ENCODE measurements around the gene ADCY3.

Gene ADCY3

GRCh38 chr2:24827321-24828237, 92.5 kb downstream of the ADCY3 start:
- DNase-seq = peak; percentile 43 to 74 (median 55)

DNA sequence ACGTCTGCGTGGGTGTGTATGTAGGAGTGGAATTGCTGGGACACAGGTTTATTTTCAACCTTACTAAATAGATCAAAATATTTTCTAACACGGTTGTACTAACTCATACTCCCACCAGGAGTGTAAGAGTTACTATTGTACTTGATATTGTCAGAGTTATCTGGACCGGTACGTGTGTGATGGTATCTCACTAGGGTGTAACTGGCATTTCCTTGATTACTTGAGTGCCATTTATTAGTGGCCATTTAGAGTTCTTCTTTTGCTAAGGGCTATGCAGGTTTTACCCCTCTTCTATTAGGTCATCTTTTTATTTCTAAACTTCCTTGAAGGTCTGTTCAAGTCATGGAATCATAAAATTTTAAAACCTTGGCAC, 93.3 kb downstream of the ADCY3 start:
- DNase-seq = no peak

DNA sequence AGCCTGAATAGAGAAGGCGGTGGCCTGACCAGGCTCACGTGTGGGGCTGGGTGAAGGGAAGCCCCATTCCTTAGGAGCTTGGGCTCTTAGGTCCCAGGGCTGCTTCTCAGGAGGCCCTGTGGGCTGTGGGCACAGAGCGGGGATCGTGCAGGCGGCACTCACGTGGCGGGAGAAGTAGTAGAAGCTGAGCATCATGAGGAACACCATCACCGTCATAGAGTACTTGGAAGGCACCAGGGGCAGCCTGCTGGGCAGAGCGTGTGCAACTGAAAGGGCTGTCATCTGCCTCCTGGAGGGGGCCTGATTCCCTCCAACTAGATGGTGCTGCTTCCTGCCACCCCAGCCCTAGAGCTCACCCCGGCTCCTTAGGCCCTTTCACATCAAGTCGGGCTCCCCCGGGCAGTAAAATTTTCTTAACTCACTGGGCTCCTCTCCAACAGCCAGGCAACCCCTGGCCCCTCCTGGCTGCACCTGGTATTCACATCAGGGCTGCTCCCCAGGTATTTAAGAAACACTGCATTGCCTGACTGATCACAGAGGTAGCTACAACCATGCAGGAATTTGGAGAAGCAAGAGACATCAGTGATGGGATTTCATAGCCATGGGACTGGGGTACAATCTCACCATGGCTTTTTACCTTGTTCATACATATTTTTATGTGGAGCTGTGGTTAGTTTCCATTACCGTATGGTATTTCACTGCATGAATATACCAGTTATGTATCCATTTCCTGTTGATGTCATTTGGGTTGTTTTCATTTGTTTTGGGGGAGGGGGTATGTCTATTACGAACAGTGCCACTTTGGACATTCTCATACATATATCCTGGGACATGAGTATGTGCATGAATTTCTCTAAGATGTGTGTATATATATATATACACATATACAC, 93.9 kb downstream of the ADCY3 start:
- no peak for DNase-seq

DNA sequence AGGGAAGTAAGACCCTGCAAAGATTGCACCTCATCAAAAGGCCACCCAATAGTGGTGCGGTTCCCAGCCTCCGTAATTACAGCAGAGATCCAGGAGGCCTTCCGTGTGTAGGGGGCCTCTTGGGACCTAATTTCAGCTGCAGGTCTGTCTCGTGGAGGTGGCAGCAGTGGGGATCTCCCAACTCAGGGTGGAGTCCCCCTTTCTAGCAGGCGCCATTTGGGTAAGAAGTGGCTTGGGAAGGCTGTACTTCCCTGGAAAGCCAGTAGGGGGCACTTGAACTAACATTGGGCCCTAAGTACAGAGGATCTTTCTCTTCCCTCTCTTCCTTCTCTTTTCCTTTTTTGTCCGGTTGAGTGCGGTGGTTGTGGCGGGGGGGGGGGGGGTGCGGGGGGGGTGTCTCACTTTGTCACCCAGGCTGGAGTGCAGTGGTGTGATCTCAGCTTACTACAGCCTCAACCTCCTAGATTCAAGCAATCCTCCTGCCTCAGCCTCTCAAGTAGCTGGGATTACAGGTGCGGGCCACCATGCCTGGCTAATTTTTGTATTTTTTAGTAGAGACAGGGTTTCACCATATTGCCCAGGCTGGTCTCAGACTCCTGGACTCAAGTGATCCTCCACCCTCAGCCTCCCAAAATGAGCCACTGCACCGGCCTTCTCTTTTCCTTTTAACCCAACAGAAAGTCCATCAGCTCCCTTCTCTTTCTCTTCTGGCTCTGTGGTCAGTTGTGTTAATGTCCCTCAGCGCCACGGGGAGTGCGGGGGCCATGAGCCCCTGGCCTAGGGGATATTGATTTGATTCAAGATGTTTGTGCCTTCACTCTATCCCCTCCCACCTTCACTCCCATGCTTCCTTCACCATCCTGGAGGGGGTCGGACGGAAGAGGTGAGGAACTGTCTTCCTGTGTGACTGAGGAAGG, 94.8 kb downstream of the ADCY3 start:
- DNase-seq = peak in 4 of 6 experiments; percentile 3 to 17 (median 11)

DNA sequence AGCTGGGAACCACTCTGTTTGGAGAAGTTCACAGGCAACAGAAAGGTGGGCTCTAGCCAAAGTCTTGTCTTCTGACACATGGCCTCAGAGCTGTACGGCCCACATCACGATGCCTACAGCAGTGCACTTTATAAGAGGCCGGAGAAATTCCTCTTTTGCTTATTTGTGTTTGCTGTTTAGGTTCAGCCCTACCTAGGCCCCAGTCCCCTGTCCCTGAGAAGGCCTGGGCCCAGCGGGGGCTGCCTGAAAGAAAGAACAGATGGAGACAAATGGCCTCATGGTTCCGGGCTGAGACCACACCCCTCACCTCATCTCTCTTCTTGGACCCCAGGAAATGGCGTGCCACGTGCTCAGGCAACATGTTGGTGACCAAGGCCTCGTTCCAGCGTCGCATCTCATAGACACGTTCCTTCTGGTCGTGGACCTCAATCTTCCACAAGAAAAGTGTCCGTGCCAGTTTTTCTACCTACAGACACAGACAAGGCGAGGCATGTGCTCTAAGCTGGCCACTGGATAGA, 95.9 kb downstream of the ADCY3 start:
- DNase-seq = no peak

- no peak for DNase-seq
Observed at GRCh38 chr2:24822049-24822706, 97.9 kb downstream of the ADCY3 start.

- no peak for DNase-seq
Observed at GRCh38 chr2:24821433-24821891, 98.6 kb downstream of the ADCY3 start.

DNA sequence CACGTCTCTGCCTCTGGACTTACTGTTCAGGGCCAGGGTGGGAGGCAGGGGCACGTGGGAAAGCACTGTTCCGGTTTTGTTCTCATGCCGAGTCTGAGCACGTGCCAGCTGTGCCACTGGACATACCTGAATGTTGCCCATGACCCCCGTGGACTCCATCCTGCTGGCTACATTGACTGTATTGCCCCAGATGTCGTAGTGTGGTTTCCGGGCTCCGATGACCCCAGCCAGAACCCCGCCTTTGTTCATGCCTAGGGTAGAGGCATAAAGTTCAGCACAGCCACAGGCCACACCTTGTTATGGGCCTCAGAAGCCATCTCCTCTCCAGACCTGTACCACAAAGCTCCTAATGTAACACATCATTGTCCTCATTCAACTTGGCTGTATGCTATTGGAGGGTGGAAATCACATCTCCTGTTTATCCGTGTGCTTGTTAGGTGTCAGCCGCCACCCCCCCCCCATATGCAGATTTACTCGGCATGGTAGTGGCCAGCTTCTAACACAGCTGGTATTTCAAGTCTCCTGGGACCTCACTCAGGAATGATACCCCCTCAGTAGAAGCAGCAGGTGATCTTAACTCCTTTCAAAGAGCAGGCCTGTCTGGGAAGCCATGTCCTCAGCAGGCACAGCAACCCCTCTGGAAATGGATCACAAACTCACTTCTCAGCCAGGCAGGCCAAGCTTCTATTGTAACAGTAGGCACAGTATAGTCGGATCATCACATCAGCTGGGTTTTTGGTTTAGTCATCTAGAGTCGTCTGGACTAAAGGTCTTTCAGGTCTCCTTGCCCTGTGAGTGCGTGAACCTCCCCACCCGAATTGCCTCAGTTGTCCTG, 99.2 kb downstream of the ADCY3 start:
- DNase-seq = no peak

- no peak for DNase-seq
Observed at GRCh38 chr2:24820175-24820513, 99.9 kb downstream of the ADCY3 start.

DNA sequence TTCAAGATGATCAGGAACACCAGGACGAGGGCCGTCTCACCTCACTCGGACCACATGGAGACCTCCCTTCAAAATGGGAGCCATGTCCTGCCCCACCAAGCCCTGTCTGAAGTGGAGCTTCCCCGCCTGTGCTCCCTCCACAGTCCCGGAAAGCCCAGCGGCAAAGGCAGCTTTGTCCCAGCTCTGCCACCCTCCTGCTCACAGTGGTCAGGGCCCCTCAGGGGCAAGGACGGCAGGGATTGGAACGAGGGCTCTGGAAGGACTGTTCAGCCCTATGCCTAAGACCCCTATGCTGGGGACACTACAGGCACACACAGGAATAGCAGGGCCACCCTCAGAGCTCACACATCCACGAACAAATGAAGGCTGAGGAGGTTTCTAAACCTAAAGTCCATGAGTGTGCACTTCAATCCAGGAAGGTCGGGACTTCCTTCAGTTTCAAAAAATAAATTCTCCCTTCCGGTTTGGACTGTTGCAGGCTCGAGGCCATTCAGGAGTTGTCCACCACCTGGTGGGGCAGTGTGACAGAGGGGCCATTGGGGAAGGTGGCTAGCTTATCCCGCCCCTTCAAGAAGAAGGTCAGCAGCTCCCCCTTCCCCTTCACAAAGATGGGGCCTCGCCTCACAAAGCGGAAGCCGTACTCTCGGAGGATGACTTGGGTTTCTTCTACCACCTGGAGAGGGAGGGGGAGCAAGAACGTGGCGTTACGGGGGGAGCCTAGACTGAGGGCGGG, 100.4 kb downstream of the ADCY3 start:
- DNase-seq = no peak

- no peak for DNase-seq
Observed at GRCh38 chr2:24818721-24819167, 101.3 kb downstream of the ADCY3 start.

GRCh38 chr2:24816884-24817283, 103.2 kb downstream of the ADCY3 start:
- no peak for DNase-seq

DNA sequence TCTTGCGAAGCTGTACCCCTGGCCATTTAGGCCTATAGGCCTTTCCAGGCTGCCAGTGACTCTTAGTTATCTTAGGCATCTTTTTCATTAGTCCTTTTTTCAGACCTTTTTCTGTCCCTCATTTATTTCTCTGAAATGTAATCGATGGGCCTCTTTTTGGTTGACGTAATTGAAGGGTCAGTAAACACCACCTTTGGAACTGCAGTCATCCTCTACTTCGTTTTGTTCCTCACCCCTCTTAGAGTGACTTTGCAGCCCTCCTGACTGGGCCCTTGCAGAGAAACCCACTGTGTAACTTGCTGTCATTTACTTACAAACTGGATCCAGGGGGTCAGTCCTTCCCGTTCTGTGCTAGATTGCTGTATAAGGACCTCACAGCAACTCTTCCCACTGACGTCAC, 103.6 kb downstream of the ADCY3 start:
- DNase-seq = no peak

DNA sequence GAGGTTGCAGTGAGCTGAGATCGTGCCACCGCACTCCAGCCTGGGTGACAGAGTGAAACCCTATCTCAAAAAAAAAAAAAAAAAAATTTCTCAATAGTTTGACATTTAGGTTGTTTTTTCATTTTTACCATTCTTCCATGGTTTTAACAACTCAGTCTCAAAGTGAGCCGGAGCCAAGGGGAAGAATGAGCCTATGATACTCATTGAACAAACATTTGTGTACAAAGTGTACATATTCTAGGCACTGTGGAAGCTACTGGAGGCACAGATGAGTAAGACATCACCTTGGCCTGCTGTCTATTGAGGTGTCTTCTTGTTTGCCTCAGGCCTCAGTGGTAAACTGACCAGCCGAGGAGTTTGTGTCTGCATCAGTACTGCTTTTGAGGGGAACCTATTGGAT, 104.9 kb downstream of the ADCY3 start:
- no peak for DNase-seq

GRCh38 chr2:24814516-24814915, 105.5 kb downstream of the ADCY3 start:
- no peak for DNase-seq

DNA sequence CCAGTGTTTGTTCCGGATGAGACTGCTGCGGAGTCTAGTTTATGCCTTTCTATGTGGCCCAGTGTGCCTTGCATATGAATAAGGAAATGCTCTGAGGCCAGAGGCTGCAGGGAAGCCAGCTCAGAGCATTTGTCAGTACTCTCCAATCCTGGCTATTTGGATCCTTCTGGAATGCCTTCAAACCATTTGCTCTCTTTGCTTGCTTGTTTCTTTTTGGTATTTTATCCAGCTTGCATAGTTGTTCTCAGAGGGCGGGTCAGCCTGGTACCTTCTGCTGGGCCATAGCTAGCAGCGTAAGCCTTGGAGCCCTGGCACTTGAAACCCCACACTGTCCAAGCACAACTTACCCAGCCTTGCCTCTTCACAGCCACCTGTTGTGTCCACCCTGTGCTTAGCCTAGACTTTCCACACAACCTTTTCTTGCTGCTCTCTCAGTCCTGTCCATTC, 106.3 kb downstream of the ADCY3 start:
- DNase-seq = no peak

DNA sequence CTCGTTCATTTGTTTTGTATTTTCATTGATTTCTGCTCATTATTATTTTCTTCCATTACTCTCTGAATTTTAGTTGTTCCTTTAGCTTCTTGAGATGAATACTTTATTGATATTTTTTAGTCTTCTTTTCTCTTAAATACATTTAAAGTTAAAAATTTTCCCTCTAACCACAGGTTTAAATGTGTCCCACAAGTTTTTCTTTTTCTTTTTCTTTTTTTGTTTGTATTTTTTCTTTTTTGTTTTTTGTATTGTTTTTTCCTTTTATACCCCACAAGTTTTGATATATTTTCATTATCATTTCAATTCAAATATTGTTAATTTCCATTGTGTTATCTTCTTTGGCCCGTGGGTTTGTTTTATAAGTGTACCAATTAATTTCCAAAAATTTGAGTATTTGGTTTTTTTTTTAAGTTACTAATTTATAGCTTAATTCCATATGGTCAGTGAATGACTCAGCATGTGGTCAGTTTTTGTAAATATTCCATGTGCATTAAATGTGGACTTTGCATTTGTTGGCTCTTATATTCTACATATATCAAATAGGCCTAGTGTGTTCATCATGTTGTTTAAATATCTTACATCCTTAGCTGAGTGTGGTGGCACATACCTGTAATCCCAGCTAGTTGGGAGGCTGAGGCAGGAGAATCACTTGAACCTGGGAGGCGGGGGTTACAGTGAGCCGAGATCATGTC, 110.6 kb downstream of the ADCY3 start:
- no peak for DNase-seq

DNA sequence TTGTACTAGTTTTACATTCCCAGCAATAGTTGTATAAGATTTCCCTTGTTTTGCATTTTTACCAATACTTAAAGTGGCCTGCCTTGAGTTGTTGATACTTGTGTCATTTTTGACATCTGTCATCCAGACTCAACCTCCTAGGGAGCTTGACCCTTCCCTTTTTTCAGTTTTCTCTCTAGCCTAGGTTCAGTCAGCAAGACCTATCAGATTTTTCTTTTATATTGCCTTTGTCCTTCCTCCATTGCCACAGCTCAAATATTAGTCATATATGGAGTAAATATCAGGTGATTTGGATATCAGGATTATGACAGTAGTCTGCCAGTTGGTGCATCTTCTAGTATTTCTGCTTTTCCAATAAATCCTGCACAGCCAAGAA, 113.4 kb downstream of the ADCY3 start:
- DNase-seq = no peak
